ENCODE results near the gene RFT1.
A peak's percentile ranks its signal among the peaks of the same experiment; 100 is the strongest.

The RFT1 gene

DNA sequence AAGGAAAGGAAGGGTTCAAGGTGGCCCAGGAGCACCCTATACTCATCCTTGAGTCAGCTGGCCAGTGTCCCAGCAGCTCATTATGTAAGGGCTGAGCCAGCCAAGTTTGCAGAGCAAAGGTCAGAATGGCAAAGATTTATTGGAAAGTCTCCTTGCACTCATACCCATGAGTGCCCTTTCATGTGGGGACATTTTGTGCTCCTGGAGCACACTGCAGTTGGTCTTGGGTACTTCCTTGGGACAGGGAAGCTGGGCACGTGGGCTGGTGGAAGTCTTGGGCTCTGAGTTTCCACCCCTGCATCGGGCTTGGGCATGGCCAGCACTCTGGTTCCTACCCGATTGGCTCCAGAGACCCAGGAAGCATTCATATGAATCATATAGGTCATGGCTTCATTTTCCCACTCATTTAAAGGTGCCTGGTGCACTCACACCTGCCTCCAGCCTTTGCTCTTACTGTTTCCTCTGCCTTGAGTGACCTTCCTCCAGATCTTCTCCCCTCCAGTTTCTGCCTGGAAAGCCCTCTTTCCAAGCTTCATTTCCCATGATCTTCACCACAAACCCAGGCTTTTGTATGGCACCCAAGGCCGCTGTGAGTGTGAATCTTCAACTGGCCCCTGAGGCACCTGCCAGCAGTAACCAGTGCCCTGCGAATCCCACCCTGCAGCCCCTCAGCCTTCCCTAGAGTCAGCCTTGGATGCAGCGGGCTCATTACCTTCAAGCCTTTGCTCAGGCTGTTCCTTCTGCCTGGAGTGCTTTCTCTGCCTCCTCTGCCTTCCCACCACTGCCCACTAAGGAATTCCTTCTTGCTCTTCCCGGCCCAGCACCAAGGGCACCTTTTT, 20.2 kb upstream of the RFT1 start:
- DNase-seq (ENCODE audit: low read depth in 3 of 3) = no peak

- no peak for DNase-seq (ENCODE audit: low read depth in 3 of 3)
Observed at GRCh38 chr3:53149699-53150098, 19.5 kb upstream of the RFT1 start.

DNA sequence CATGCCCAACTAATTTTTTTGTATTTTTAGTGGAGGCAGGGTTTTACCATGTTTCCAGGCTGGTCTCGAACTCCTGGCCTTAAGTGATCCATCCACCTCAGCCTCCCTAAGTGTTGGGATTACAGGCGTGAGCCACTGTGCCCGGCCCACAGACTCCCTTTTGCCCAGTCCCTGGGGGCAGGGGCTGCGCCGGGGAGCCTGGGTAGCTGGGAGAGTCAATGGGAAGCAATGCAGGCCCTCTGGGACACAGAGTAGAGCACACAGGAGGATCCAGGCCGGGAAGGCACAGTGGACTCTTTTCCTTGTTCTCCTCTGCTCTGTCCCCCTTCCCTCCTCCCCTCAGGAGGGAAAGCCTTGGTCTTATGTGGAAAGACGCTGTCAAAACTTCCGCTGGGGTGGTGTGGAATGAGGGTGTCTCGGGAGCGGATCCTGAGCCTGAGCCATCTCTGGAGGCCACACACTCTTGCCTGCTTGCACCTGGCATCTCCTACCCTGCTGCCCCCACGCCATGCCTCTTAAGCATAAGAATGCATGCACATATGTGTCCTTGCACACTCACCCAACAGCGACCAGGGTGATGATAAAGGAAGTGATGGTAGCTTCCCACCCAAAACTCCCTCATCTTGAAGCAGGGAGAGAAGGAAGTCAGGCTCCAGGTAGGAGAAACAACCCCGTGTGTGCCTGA, 18.9 kb upstream of the RFT1 start:
- no peak for DNase-seq (ENCODE audit: low read depth in 3 of 3)

DNA sequence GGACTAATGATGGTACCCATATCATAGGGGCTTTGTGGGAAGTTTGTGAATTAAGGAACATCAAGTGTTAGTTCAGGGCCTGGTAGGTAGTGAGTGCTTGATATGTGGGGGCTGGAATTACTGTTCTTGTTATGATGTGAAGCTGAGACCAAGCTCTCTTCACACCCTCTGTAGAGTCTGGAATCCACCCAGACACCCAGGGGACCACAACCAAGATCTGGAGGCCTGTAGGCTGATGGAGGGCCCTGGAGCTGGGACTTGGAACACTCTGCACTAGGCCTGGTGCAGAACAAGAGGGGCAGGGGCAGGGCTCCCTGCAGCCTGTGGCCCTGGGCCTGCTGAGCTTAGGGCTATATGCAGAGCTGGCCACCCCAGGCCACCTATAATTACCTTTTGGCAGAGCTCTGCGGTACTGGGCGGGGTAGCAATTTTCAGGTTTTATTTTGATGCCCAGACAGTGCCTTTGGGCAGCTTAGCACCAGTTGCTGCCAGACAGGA, 17.7 kb upstream of the RFT1 start:
- DNase-seq (ENCODE audit: low read depth in 3 of 3) = no peak

DNA sequence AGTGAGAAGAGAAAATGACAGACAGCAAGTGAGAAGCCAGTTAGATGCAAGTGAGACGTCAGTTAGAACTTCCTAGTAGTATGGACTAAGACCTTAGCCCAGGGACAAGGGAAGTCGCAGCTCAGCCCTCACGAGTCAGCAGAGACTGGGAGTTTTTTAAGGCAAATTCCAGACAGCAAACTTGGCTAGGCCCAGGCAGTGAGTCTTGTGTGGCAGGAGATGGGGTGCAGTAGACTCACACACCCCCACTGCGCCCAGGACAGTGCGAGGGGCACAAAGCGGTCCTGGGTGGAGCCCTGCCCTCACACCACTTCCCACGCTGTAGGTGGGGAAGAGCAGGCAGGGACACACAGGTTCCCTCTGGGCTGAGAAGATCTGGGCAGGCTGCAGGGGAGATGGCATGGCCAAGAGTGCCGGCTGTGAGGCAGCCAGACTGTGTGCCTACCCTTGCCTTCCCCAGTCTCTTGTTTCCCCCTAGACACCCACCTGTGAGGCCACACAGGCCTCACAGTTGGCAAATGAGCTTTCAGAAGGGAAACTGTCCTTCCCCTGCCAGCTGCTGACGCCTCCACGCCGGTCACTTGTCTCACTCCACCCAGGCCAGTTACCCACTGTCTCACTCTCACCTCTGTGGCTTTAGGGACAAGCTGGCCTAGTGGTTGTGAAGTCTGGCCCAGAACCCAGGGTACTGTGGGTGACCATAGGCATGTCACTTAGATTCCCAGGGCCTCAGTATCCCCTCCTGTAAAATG, 17.1 kb upstream of the RFT1 start:
- DNase-seq (ENCODE audit: low read depth in 3 of 3) = no peak

GRCh38 chr3:53146319-53146891, 16.2 kb upstream of the RFT1 start:
- no peak for DNase-seq (ENCODE audit: low read depth in 3 of 3)

DNA sequence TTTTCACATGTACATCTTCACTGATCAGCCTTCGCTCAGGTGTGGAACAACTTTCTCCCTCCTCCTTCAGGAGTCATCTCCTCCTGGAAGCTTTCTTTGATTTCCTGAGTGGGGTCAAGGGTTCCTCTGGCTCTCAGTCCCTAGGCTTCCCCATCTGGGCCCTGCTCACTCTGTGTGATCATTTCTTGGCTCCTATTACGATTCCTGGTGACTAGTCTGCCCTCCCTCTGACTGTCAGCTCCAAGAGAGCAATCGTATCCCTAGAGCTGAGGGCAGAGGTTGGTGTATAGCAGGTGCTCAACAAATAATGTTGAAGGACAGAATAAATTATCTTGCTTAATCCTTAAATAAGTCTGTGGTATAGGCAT, 15.5 kb upstream of the RFT1 start:
- no peak for DNase-seq (ENCODE audit: low read depth in 3 of 3)

GRCh38 chr3:53144862-53145712, 14.9 kb upstream of the RFT1 start:
- no peak for DNase-seq (ENCODE audit: low read depth in 3 of 3)

GRCh38 chr3:53144446-53144845, 14.2 kb upstream of the RFT1 start:
- no peak for DNase-seq (ENCODE audit: low read depth in 3 of 3)

DNA sequence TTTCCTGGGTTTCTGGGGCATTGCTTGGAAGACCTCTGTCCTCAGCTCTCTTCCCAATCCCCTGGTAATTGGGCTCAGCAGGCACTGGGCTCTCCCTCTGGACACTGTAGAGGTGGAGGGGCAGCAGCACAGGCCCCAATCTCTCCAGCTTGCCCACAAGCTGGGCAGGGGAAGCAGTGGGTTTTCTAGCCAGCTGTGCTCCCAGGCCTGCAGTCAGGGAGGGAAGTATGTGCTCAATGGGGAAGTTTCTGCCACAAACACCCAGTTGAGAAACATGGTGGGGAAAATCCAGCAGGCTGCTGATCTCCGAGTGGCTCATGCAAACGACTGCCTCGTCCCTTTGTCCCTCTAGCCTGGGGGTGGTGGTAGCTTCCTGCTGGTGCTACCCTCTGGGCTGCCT, 12.8 kb upstream of the RFT1 start:
- DNase-seq (ENCODE audit: low read depth in 3 of 3) = no peak

DNA sequence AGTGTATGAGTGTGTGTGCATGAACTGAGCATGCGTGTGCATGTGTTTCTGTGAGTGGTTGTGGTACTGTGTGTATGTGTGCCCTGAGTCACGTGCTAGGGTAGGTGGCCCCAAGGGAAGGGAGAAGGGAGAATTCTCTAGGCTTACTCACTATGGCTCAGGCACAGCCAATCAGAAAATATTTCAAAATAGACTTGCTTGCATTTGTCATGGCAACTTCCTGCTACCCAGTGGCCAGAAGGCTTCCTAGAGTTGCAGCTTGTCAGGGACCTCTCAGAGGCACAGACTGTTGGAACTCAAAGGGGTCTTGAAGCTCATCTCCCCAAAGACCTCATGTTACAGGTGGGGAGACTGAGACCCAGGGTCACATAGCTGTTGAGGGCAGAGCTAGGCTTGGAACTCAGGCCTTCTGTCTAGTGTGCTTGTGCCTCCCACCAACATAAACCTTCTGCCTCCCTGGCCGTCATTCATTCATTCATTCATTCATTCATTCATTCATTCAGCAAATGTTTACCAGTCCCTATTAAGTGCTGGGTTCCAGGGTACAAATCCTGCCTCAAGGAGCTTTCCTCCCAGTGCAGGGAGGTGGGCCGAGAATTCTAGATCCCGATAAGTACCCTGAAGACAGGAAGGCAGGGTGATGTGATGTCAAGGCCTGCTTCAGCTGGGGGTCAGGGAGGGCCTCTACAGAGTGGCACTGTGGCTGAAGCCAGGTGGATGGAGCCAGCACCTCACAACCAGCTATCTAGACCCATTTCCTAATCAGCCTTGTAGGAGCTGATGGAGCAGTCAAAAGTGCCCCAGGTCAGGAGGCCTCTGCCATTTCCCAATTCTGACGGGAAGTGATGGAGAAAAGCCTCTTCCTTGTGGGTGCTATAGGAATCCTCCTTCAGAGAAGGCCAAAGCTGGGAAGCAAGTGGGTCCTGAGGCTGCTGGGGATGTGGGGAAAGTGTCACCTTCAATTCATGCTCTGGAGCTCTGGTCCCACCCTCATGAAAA, 10.9 kb upstream of the RFT1 start:
- DNase-seq (ENCODE audit: low read depth in 3 of 3) = no peak

DNA sequence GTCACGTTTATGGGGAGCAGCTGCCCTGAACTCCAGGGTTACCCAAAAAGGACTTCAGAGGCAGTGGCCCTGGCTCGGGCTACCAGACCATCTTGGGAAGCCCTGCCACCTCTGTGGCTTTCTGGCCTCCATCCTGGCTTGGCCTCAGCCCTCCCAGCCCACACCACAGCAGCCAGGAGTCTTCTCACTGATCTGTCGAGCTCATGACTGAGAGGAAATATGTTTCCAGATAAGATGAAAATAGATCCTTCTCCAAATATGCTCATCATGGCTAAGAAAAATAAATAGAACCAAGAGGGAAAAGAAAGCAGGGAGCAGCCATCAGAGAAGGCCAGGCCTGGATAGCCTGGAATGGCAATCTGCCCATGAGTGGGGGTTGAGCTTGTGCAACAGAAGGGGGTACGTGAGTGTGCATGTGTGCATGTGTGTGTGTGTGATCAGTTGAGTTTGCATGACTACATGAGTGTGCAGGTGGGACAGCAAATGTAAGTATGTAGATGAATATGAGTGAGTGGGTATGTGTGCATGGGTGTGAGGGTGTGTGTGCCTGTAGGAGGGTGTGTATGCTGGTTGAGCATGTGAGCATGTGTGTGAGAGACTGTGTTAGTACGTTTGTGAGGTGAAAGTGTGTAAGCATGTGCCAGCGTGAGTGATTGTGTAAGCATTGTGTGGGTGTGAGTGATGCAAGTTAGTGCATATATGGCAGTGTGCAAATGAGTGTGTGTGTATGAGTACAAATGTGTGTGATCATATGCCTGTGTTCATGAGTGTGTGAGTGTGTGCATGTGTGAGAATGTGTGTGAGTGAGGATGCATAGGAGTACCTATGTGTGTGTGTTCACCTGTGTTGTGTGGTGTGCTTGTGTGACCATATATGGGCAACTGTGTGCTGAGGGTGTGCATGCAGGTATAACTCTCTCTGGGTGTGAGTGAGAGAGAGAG, 9.9 kb upstream of the RFT1 start:
- no peak for DNase-seq (ENCODE audit: low read depth in 3 of 3)

DNA sequence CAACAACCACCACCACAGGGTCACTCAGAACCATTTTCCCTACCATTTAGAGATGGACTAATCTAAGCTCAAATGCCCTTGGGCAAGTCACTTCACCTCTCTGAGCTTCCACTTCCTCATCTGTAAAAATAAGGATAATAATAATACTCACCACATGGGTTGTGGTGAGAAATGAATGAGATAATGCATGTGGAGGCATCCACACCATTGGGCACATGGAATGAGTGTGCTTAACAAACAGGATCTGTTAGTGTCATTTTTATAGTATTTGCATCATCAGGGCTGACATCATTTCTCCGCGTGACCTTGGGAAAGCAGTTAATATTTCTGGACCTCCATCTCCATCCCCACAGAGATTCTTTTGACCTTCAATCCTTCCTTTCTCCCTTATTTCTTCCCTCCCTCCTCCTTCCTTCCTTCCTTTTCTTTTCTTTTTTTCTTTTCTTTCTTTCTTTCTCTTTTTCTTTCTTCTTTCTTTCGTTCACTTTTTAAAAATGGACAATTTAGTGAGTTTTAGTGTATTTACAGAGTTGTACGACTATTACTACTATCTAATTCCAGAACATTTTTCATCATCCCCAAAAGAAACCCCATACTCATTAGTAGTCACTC, 7.7 kb upstream of the RFT1 start:
- DNase-seq (ENCODE audit: low read depth in 3 of 3) = no peak

- DNase-seq (ENCODE audit: low read depth in 3 of 3) = no peak
Observed at GRCh38 chr3:53137221-53137620, 7.0 kb upstream of the RFT1 start.

DNA sequence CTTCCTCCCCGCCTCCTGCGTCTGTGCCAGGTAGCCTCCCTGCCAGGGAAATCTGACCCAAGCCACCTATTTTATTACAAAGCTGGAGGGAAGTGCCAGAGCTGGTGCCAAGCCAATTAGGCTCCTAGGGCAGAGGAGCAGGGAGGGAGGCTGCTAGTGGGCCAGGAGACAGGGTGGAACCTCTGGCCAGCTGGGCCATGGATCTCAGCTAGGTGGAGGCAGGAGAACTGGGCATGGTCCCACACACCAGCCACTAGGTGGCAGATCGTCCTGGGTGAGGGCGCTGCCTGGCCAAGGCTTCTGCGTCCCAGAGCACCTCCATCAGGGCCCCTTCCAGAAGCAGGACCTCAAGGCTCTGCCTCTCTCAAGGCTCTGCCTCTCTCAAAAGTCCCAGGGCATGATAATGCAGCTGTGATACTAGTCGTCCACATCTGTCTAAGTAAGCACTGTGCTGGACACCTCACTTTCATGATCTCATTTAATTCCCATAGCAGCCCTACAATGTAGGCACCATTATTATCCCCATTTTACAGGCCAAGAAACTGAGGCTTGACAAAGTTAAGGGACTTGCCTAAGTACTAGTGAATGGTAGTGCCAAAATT, 4.5 kb upstream of the RFT1 start:
- DNase-seq (ENCODE audit: low read depth in 3 of 3) = peak; percentile 31 to 62 (median 31)

- DNase-seq (ENCODE audit: low read depth in 3 of 3) = no peak
Observed at GRCh38 chr3:53132347-53132746, 2.1 kb upstream of the RFT1 start.

DNA sequence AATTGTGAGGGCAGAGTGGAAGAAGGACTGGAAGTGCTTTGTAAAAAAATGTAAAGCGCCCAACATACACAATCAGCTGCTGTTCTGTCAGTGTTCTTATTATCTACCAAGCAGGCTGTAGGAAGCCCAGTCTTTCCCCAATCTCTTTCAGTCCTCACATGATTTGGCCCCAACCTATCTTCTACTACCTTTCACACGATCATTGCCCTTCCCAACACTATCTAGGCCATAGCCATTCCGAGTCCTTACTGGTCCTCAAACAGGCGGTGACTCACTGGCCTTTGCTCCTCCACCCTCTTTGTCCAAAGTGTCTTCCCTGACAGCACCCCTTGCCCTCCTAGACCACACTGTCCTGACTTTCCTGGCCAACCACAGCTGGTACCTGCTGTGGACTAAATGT, 861 bp upstream of the RFT1 start:
- no peak for DNase-seq (ENCODE audit: low read depth in 3 of 3)

DNA sequence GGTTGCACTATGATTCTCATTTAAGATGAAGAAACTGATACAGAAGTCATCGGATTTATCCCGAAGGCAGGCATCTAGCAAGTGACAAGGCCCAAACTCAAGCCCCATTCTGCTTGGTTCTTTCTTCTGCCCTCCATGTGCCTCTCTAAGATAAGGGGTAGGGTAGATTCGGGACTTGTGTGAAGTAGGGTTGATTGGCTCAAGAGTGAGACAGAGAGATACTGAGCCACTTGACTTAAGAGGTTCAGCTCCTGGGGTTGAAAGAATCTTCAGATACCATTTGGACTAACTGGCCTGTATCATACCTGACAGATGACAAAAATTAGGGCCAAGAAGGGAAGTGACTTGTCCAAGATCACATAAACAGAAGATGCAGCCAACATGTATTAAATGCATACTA, 891 bp downstream of the RFT1 start:
- DNase-seq (ENCODE audit: low read depth in 3 of 3) = no peak
